ENCODE results near the gene F12. TPM values are rescaled to one million over a fixed set of nuclear protein-coding genes. Genes with fewer than 3 reads are reported as not detected.

Gene F12
- total RNA-seq, 1 experiment from 2014 or later = 30.0 TPM

- H3K9me3 ChIP-seq (ENCODE audit: control insufficient read depth in 1 of 2, insufficient read depth in 1 of 2, low read depth in 1 of 2, low read length in 2 of 2) = no peaks in the 10 kb centered on the region
- POLR2A ChIA-PET = no interaction called here
- no peak for DNase-seq (ENCODE audit: low read depth, low spot score)
- CTCF ChIA-PET = interaction anchor here (1.1 to 1.9 kb wide), 4 partner anchors 7 to 118 kb away, joined by 4 to 11 read pairs (median 6); no protein-coding TSS in a partner anchor
- BruUV-seq (replicated peaks) = no TSS peak
- no peak overlapping the region for H3K4me3 ChIP-seq (replicated peaks in 1 of 2; ENCODE audit: low read depth in 1 of 2, low read length in 2 of 2)
- TF ChIP-seq CBX3 (IDR thresholded peaks at IDR 0.05; ENCODE audit: low read depth) = no peak
- TF ChIP-seq ATF3 (IDR thresholded peaks at IDR 0.05) = no peak
- no peak for TF ChIP-seq CTCF (IDR thresholded peaks at IDR 0.05 in 2 of 3, conservative IDR thresholded peaks at IDR 0.05 in 1 of 3; ENCODE audit: borderline replicate concordance in 1 of 3, insufficient read depth in 1 of 3, low read depth in 2 of 3, low read length in 2 of 3)
- TF ChIP-seq ZNF274 (IDR thresholded peaks at IDR 0.05; ENCODE audit: low read depth, low read length) = no peak
- no peak for TF ChIP-seq TCF7L2 (IDR thresholded peaks at IDR 0.05; ENCODE audit: borderline replicate concordance, extremely low read depth, insufficient read depth, insufficient read length)
- H3K4me1 ChIP-seq (ENCODE audit: control insufficient read depth in 1 of 2, insufficient read depth in 2 of 2, low read length in 2 of 2) = peaks cover 3 to 17% of the 10 kb centered on the region in 2 experiments; a peak in 3 of 4 replicates
- no peaks in the 10 kb centered on the region for H4K20me1 ChIP-seq (ENCODE audit: insufficient read depth)
- H3K9me2 ChIP-seq (ENCODE audit: insufficient read depth) = no peaks in the 10 kb centered on the region
- H3K36me3 ChIP-seq (ENCODE audit: control insufficient read depth in 1 of 2, insufficient read depth in 2 of 2, low read length in 2 of 2) = no peaks in the 10 kb centered on the region
- ATAC-seq = no peak
- H3K4me2 ChIP-seq (ENCODE audit: low read length) = no peak overlapping the region
- H3K79me2 ChIP-seq (ENCODE audit: insufficient read depth, low read length) = no peaks in the 10 kb centered on the region
- H2AFZ ChIP-seq (ENCODE audit: low read depth, low read length, poor library complexity, severe bottlenecking) = no peak overlapping the region
- H3K27ac ChIP-seq (ENCODE audit: low read depth, low read length) = no peak overlapping the region
- H3K9ac ChIP-seq (ENCODE audit: low read length) = no peak overlapping the region
- H3K27me3 ChIP-seq (ENCODE audit: insufficient read depth, low read length) = no peaks in the 10 kb centered on the region
- intact Hi-C loops (cut with micrococcal nuclease) = no loop called here
- RAD21 ChIA-PET (ENCODE audit: low non-redundant PET in 1 of 2, low total read pairs in 2 of 2, uncharacterized antibody in 2 of 2, unreplicated experiment in 2 of 2) = no interaction called here
Measured at GRCh38 chr5:177377851-177378776, 31.2 kb downstream of the F12 start.
